PC-9 (cell line): ENCODE data around the gene SAMD14. TPM values are rescaled to one million over a fixed set of nuclear protein-coding genes. Genes with fewer than 3 reads are reported as not detected.
A peak's percentile ranks its signal among the peaks of the same experiment; 100 is the strongest.

ENCODE experiments used
- BruUV-seq: library from RNA; stranded (reverse); fragments of 400-500 nt; replicated peaks from 2 replicates; lab custom pipeline; 2021; lab: Mats Ljungman, UMichigan
- CTCF ChIA-PET: fragments of 300-600 bp; sonication (Branson Sonifier 250); formaldehyde crosslinking; loops from one replicate; lab custom pipeline; 2022; ENCODE audit warnings: antibody characterized with exemption; lab: Charles Lee
- POLR2A ChIA-PET: fragments of 300-600 bp; sonication (Branson Sonifier 250); formaldehyde crosslinking; loops from one replicate; lab custom pipeline; 2022; ENCODE audit warnings: antibody characterized with exemption; ENCODE audit not compliant: unreplicated experiment; lab: Charles Lee
- DNase-seq, 2 experiments: peaks; one replicate each; pipeline versions ENCODE4 v3.0.0 to v3.0.0-alpha.2; 2015 to 2022; ENCODE audit warnings: mixed read lengths in 1 of 2
- H2AFZ ChIP-seq: fragments of 200-600 bp; sonication (generic); 2 replicates; pipeline ENCODE4 v1.8.1; 2017; ENCODE audit warnings: antibody characterized with exemption
- H3F3A ChIP-seq: fragments of 200-600 bp; sonication (generic); 2 replicates; pipeline ENCODE4 v1.8.1; 2017; ENCODE audit warnings: antibody characterized with exemption, mild to moderate bottlenecking, low read depth; ENCODE audit not compliant: insufficient read depth
- H3K27ac ChIP-seq: fragments of 200-600 bp; sonication (generic); 2 replicates; pipeline ENCODE4 v1.6.1; 2016; ENCODE audit warnings: mixed run types
- H3K27me3 ChIP-seq: fragments of 200-600 bp; sonication (generic); 2 replicates; pipeline ENCODE4 v1.6.1; 2016; ENCODE audit warnings: low read depth, mixed run types; ENCODE audit not compliant: insufficient read depth
- H3K36me3 ChIP-seq: fragments of 200-600 bp; sonication (generic); 2 replicates; pipeline ENCODE4 v1.6.1; 2016; ENCODE audit warnings: low read depth, mixed run types
- H3K4me1 ChIP-seq: fragments of 200-600 bp; sonication (generic); replicated peaks from 2 replicates; pipeline ENCODE4 v1.6.1; 2016; ENCODE audit warnings: mixed run types; ENCODE audit not compliant: insufficient read depth
- H3K4me2 ChIP-seq: fragments of 200-600 bp; sonication (generic); 2 replicates; pipeline ENCODE4 v1.6.1; 2017; ENCODE audit warnings: mixed run types
- H3K4me3 ChIP-seq: fragments of 200-600 bp; sonication (generic); 2 replicates; pipeline ENCODE4 v1.6.1; 2016; ENCODE audit warnings: mixed run types
- H3K79me2 ChIP-seq: fragments of 200-600 bp; sonication (generic); 2 replicates; pipeline ENCODE4 v1.6.1; 2017; ENCODE audit warnings: low read depth, mixed run types
- H3K9me2 ChIP-seq: fragments of 200-600 bp; sonication (generic); 2 replicates; pipeline ENCODE4 v1.8.1; 2017; ENCODE audit warnings: mild to moderate bottlenecking; ENCODE audit not compliant: insufficient read depth
- H3K9me3 ChIP-seq: fragments of 200-600 bp; sonication (generic); 2 replicates; pipeline ENCODE4 v1.8.1; 2016; ENCODE audit warnings: low read depth; ENCODE audit not compliant: insufficient read depth
- H4K20me1 ChIP-seq: fragments of 200-600 bp; sonication (generic); 2 replicates; pipeline ENCODE4 v1.8.1; 2017; ENCODE audit not compliant: insufficient read depth
- CTCF ChIP-seq: fragments of 200-600 bp; sonication (generic); conservative IDR thresholded peaks from 2 replicates; pipeline ENCODE4 v1.6.1; 2017; ENCODE audit warnings: mixed run types, antibody characterized with exemption, mild to moderate bottlenecking, moderate library complexity
- EZH2 ChIP-seq: fragments of 200-600 bp; sonication (generic); IDR thresholded peaks from 2 replicates; pipeline ENCODE4 v1.8.0; 2017; ENCODE audit warnings: antibody characterized with exemption, low read depth
- intact Hi-C: fragments of 100-400 bp; cut with micrococcal nuclease; formaldehyde crosslinking; loops from one replicate; pipeline ENCODE4 v1.10.0; 2022; ENCODE audit not compliant: unreplicated experiment
- total RNA-seq: library from RNA; stranded (reverse); gene quantifications from 2 replicates; pipeline ENCODE4 v1.2.3, GENCODE V29; 2021

SAMD14 gene
- total RNA-seq, 1 experiment from 2014 or later = 0.17 TPM

DNA sequence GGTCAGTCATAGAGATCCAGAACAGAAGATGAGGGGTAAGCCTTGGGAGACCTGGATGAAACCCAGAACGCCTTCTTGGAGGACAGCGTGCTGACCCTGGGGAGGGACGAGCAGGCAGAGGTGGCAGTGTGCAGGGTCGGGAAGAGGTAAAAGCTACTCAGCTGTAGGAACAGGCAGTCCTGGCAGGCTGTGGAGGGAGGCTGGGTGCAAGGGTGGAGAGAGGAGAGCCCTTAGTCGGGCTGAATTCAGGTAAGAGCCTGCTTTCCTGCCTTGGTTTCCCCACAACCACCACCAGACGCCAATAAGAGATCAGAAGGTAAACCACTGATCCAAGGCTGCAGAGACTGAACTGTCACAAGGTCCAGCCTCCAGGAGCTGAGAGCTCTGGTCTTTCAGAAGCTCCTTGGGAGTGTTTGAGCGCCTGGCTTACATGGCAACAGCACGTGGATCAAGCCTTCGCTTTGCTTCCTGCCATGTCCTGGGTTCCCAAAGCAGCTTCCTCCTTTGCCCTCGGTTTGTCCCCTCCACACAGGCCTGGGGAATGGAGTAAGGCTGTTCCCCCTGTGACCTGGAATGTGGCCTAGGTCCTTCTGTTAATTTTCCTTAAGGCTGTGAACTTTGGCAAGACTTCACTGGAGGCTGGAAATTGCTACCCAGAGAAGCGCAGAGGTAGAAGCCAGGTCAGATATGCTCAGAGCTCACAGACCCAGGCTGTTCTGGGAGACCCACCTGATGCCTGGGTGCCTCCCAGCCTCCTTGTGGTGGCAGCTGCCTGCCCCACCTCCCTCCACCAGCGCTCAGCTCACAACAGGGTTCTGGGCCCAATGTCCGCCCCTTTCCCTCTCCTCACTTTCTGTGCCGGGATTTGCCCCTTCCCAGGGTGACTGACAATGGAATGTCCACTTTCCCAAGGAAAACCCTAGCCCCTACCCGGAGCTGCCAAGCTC lies 38.7 kb downstream of the SAMD14 start:
- no peaks in the 10 kb centered on the region for H3K9me3 ChIP-seq
- H2AFZ ChIP-seq = no peak overlapping the region
- H3K4me3 ChIP-seq = no peak overlapping the region
- H3K27ac ChIP-seq = 0 out of 2 replicates have a peak overlapping the region, but pooled peaks have one; percentile 7
- H3K27me3 ChIP-seq = no peaks in the 10 kb centered on the region
- peaks cover 6% of the 10 kb centered on the region; the same call in 1 of the 2 replicates for H3K79me2 ChIP-seq
- POLR2A ChIA-PET = interaction anchor here (0.6 kb wide), 1 partner anchor 112 kb away, joined by 10 read pairs; no protein-coding TSS in a partner anchor
- TF ChIP-seq CTCF (no peak), EZH2 (no peak)
- CTCF ChIA-PET = no interaction called here
- H3F3A ChIP-seq = peaks cover 79% of the 10 kb centered on the region
- no peak overlapping the region for H3K4me2 ChIP-seq
- no peaks in the 10 kb centered on the region for H3K9me2 ChIP-seq
- H3K4me1 ChIP-seq = peaks cover 14% of the 10 kb centered on the region
- DNase-seq = no peak
- no TSS peak for BruUV-seq
- intact Hi-C loops = loop anchor here (10.0 kb wide), 1 partner anchor 384 kb away; the partner anchor contains the start of gene RSAD1
- peaks cover 51% of the 10 kb centered on the region for H4K20me1 ChIP-seq
- H3K36me3 ChIP-seq = peaks cover 24% of the 10 kb centered on the region

- H3K9me2 ChIP-seq = no peaks in the 10 kb centered on the region
- peaks cover 84% of the 10 kb centered on the region for H3F3A ChIP-seq
- no peak overlapping the region for H3K4me2 ChIP-seq
- intact Hi-C loops = loop anchor here (10.0 kb wide), 1 partner anchor 385 kb away; the partner anchor contains the start of gene RSAD1
- H3K4me1 ChIP-seq = peaks cover 8% of the 10 kb centered on the region
- ChIA-PET POLR2A (interaction anchor here (0.5 kb wide), 1 partner anchor 372 kb away, joined by 5 read pairs; no protein-coding TSS in a partner anchor), CTCF (no interaction called here)
- H4K20me1 ChIP-seq = peaks cover 56% of the 10 kb centered on the region
- H3K27ac ChIP-seq = no peak overlapping the region
- H3K36me3 ChIP-seq = peaks cover 27% of the 10 kb centered on the region
- no peaks in the 10 kb centered on the region for H3K79me2 ChIP-seq
- BruUV-seq = TSS peak; percentile 14
- no peak overlapping the region for H3K4me3 ChIP-seq
- no peaks in the 10 kb centered on the region for H3K9me3 ChIP-seq
- H2AFZ ChIP-seq = no peak overlapping the region
- no peak for DNase-seq
- H3K27me3 ChIP-seq = no peaks in the 10 kb centered on the region
- TF ChIP-seq EZH2 (no peak), CTCF (no peak)
Measured at GRCh38 chr17:50090071-50090470, 39.9 kb downstream of the SAMD14 start.

DNA sequence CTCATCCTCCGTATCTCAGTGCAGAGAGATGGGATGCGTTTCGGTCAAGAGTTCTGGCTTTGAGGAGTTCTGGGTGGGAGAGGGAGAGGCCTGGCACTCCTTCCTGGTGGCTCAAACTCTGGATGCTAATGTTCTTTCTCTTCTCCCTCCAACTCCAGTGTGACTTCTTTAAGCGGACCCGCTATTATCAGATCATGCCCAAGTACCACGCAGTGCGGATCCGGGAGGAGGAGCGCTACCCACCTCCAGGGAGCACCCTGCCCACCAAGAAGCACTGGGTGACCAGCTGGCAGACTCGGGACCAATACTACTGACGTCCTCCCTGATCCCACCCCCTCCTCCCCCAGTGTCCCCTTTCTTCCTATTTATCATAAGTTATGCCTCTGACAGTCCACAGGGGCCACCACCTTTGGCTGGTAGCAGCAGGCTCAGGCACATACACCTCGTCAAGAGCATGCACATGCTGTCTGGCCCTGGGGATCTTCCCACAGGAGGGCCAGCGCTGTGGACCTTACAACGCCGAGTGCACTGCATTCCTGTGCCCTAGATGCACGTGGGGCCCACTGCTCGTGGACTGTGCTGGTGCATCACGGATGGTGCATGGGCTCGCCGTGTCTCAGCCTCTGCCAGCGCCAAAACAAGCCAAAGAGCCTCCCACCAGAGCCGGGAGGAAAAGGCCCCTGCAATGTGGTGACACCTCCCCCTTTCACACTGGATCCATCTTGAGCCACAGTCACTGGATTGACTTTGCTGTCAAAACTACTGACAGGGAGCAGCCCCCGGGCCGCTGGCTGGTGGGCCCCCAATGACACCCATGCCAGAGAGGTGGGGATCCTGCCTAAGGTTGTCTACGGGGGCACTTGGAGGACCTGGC lies 40.8 kb downstream of the SAMD14 start:
- no peak for DNase-seq
- BruUV-seq = no TSS peak
- Histone ChIP-seq H4K20me1 (peaks cover 65% of the 10 kb centered on the region), H3K27me3 (no peaks in the 10 kb centered on the region), H3K4me2 (no peak overlapping the region), H3K4me3 (no peak overlapping the region), H3K27ac (no peak overlapping the region), H3K79me2 (no peaks in the 10 kb centered on the region), H2AFZ (no peak overlapping the region), H3K9me3 (no peaks in the 10 kb centered on the region), H3F3A (peaks cover 93% of the 10 kb centered on the region), H3K9me2 (no peaks in the 10 kb centered on the region), H3K36me3 (peaks cover 33% of the 10 kb centered on the region), H3K4me1 (peaks cover 8% of the 10 kb centered on the region)
- no peak for TF ChIP-seq CTCF
- no peak for TF ChIP-seq EZH2
- POLR2A ChIA-PET = no interaction called here
- intact Hi-C loops = loop anchor here (10.0 kb wide), 1 partner anchor 514 kb away; the partner anchor contains the start of gene NXPH3
- CTCF ChIA-PET = no interaction called here
